Lung (tissue), 12 donors: ENCODE measurements around the gene DRD3. TPM values are rescaled to one million over a fixed set of nuclear protein-coding genes. Genes with fewer than 3 reads are reported as not detected.

Source experiments
- ATAC-seq: fragments of 200-7000 bp; cut with Tn5 transposase; one replicate; pipeline ENCODE4 v1.9.1; 2020; ENCODE audit warnings: moderate number of reproducible peaks; ENCODE audit not compliant: insufficient read depth, low FRiP score
- DNase-seq, 3 donors: peaks; one replicate each; pipeline ENCODE4 v3.0.0-alpha.2; 2013 to 2017
- H3K27ac ChIP-seq, 2 donors: one replicate each; pipeline ENCODE4 v1.5.1; 2013; ENCODE audit warnings: mild to moderate bottlenecking in 2 of 2, moderate library complexity in 2 of 2, control low read depth in 1 of 2, inconsistent platforms in 1 of 2, low read depth in 1 of 2, low read length in 1 of 2
- H3K27me3 ChIP-seq, 3 donors: one replicate each; pipeline ENCODE4 v1.5.1; 2013; ENCODE audit warnings: low read length in 2 of 3; ENCODE audit not compliant: control insufficient read depth in 3 of 3, insufficient read depth in 3 of 3
- H3K36me3 ChIP-seq, 4 donors: one replicate each; pipeline ENCODE4 v1.5.1; 2013; ENCODE audit warnings: low read length in 4 of 4, mild to moderate bottlenecking in 1 of 4, moderate library complexity in 1 of 4; ENCODE audit not compliant: control insufficient read depth in 4 of 4, insufficient read depth in 4 of 4
- H3K4me1 ChIP-seq, 5 donors: one replicate each; pipeline ENCODE4 v1.5.1; 2013; ENCODE audit warnings: low read length in 5 of 5, mild to moderate bottlenecking in 2 of 5, moderate library complexity in 1 of 5; ENCODE audit not compliant: control insufficient read depth in 5 of 5, insufficient read depth in 5 of 5
- H3K4me3 ChIP-seq: one replicate; pipeline ENCODE4 v1.5.1; 2013; ENCODE audit warnings: mild to moderate bottlenecking, control low read depth, moderate library complexity
- H3K9ac ChIP-seq, 2 donors: one replicate each; pipeline ENCODE4 v1.5.1; 2013; ENCODE audit warnings: low read length in 2 of 2, control low read depth in 1 of 2; ENCODE audit not compliant: insufficient read depth in 1 of 2
- H3K9me3 ChIP-seq, 4 donors: one replicate each; pipeline ENCODE4 v1.5.1; 2013; ENCODE audit warnings: low read length in 3 of 4, mild to moderate bottlenecking in 1 of 4, moderate library complexity in 1 of 4; ENCODE audit not compliant: control insufficient read depth in 4 of 4, insufficient read depth in 3 of 4
- CTCF ChIP-seq: IDR thresholded peaks from 2 replicates; pipeline ENCODE4 v1.5.1; 2012; ENCODE audit warnings: mild to moderate bottlenecking; ENCODE audit errors: control extremely low read depth, extremely low read depth
- WGBS, 2 donors: extraction: QIAGEN DNeasy Blood & Tissue Kit; methylation state at CpG; one replicate each; pipeline ENCODE4 v1.1.7; 2013; 5-methylcytosine and 5-hydroxymethylcytosine counted together
- polyA plus RNA-seq, 2 donors: library from polyadenylated mRNA; stranded (reverse); fragments of 200-250 nt; gene quantifications; one replicate each; pipeline ENCODE4 v1.2.1, GENCODE V29; 2013
- total RNA-seq, 2 donors: library from RNA; depleted of rRNA in 1 of 2; stranded (reverse); fragments of >200 nt in 1 of 2; gene quantifications; one replicate each; pipeline ENCODE4 v1.2.1, GENCODE V29; 2014 to 2021
- donor health status: control.
- donor health status: control.
- donor health status: Bipolar disorder and iron deficiency.
- donor health status: healthy.
- donor health status: DM: yes; HTN: yes; CAD: no.

Gene DRD3
- total and polyA plus RNA-seq, 4 donors = not detected

DNA sequence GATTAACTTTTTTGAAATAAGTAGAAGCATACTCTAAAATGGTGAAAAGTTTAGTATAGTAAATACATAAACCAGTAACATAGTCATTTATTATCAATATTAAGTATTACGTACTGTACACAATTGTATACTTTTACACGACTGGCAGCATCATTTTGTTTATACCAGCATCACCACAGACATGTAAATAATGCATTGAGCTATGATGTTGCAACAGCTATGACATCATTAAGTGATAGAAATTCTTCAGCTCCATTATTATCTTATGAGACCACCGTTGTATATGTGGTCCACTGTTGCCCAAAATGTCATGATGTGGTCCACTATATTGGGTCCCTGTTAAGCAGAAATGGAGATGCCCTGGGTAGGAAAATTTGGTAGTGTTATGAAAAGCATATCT lies 51.3 kb downstream of the DRD3 start:
- H3K36me3 ChIP-seq = no peaks in the 10 kb centered on the region
- WGBS, 2 donors = 86 to 92% methylated on average over 3 of the region's 3 CpGs
- H3K9me3 ChIP-seq = no peaks in the 10 kb centered on the region
- no peak for TF ChIP-seq CTCF
- H3K4me1 ChIP-seq = no peaks in the 10 kb centered on the region
- ATAC-seq = no peak
- H3K27me3 ChIP-seq = no peaks in the 10 kb centered on the region
- no peak overlapping the region for H3K27ac ChIP-seq
- no peak for DNase-seq
- H3K9ac ChIP-seq = no peak overlapping the region
- no peak overlapping the region for H3K4me3 ChIP-seq

DNA sequence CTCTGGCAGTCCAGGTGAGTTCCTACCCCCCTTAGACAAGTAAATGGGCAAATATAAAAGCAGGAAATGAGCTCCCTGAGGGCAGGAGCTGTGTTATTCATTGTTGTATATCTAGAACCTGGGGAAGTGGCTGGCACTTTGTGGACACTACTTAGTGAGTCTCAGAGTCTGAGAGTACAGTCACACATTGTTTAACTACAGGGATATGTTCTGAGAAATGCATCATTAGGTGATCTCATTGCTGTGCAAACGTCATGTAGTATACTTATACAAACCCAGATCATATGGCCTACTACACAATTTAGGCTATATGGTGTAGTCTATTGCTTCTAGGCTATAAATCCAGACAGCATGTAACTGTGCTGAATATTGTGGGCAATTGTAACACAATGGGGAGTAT lies 52.4 kb downstream of the DRD3 start:
- 77 to 79% methylated on average over 1 of the region's 1 CpG for WGBS, 2 donors
- Histone ChIP-seq H3K4me1 (peaks cover 0 to 6% (median 0%) of the 10 kb centered on the region in 5 donors), H3K27me3 (no peaks in the 10 kb centered on the region), H3K4me3 (no peak overlapping the region), H3K9me3 (no peaks in the 10 kb centered on the region), H3K27ac (no peak overlapping the region), H3K9ac (no peak overlapping the region), H3K36me3 (no peaks in the 10 kb centered on the region)
- TF ChIP-seq CTCF = no peak
- ATAC-seq (no peak), DNase-seq (no peak)

GRCh38 chr3:114122027-114122709 lies 56.7 kb downstream of the DRD3 start:
- Histone ChIP-seq H3K9ac (no peak overlapping the region), H3K27ac (peak overlapping the region; percentile 54 to 80), H3K36me3 (no peaks in the 10 kb centered on the region), H3K9me3 (no peaks in the 10 kb centered on the region), H3K27me3 (no peaks in the 10 kb centered on the region), H3K4me1 (peaks cover 0 to 6% (median 2%) of the 10 kb centered on the region in 5 donors), H3K4me3 (no peak overlapping the region)
- no peak for TF ChIP-seq CTCF
- WGBS, 2 donors = 53 to 72% methylated on average over 4 of the region's 4 CpGs
- DNase-seq = peak in 2 of 3 donors; percentile 24 to 34
- ATAC-seq = peak; percentile 81

GRCh38 chr3:114120211-114120610 lies 58.6 kb downstream of the DRD3 start:
- TF ChIP-seq CTCF = no peak
- no peak overlapping the region for H3K27ac ChIP-seq
- H3K9me3 ChIP-seq = no peaks in the 10 kb centered on the region
- H3K4me1 ChIP-seq = peaks cover 0 to 6% (median 2%) of the 10 kb centered on the region in 5 donors
- H3K36me3 ChIP-seq = no peaks in the 10 kb centered on the region
- no peak overlapping the region for H3K4me3 ChIP-seq
- DNase-seq (no peak), ATAC-seq (no peak)
- H3K27me3 ChIP-seq = no peaks in the 10 kb centered on the region
- H3K9ac ChIP-seq = no peak overlapping the region
- WGBS, 2 donors = 83 to 89% methylated on average over 3 of the region's 3 CpGs
